ENCODE results near the gene FBXL7.

Gene FBXL7

DNA sequence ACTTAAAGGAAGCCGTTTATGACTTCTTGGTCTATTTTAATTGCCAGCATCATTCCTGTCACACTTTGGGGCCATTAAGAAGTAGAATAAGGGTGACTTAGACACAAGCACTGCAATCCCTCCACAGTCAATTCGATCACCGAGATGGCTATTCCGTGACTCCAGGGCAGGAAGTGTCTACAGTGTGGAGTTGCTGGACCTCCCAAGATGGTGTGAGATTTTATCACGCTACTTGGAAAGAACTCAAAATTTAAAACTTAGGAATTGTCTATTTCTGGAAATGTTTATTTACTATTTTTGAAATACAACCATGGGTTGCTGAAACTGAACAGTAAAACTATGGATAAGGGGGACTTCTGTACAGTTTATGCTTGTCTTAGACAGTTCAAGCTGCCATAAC lies 6.2 kb downstream of the FBXL7 start:
- no peak for FAIRE-seq

DNA sequence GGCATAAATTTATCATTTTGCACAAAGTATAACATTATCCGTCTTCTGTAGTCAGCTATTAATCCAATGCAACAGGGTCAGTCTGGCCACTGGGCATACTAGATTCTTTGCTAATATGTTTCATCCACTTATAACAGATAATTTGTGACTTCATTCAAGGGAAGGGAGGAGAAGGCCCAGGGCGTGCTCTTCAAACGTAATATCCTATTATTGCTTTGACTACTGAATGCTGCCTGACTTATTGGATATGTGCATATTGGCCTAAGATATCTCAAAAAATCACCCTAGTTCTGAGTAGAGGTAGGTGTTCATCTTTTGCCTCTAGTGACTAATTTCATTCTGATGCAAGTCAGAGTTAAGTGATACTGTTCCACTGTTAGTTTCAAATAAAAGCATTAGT lies 6.9 kb downstream of the FBXL7 start:
- FAIRE-seq, result no peak

- no peak for FAIRE-seq
Measured at GRCh38 chr5:15510092-15510491, 10.1 kb downstream of the FBXL7 start.

- no peak for FAIRE-seq
Measured at GRCh38 chr5:15510831-15511230, 10.9 kb downstream of the FBXL7 start.

DNA sequence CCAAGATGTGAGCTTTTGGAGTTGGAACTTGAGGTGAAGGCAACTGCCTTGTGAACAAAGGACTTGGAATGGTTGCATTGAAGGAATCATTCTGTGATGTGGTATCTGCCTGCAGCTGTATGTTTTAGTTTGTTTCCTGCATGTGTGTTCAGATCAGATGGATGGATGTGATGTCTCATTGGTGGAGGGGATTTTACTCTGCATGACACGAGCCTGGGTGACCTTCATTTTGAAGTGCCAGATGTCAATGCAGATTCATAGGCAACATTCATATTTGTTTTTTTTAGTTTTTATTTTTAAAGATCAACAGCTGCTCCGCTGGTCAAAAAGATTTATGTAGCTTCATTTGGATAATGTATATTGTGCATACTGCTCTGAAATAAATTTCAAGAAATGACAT lies 13.5 kb downstream of the FBXL7 start:
- no peak for FAIRE-seq

- no peak for FAIRE-seq
Measured at GRCh38 chr5:15513911-15514310, 13.9 kb downstream of the FBXL7 start.

- no peak for FAIRE-seq
Measured at GRCh38 chr5:15515229-15515628, 15.2 kb downstream of the FBXL7 start.

- FAIRE-seq, result no peak
Measured at GRCh38 chr5:15516486-15516885, 16.5 kb downstream of the FBXL7 start.

- no peak for FAIRE-seq
Measured at GRCh38 chr5:15518786-15519185, 18.8 kb downstream of the FBXL7 start.

- FAIRE-seq, result no peak
Measured at GRCh38 chr5:15520856-15521255, 20.9 kb downstream of the FBXL7 start.

DNA sequence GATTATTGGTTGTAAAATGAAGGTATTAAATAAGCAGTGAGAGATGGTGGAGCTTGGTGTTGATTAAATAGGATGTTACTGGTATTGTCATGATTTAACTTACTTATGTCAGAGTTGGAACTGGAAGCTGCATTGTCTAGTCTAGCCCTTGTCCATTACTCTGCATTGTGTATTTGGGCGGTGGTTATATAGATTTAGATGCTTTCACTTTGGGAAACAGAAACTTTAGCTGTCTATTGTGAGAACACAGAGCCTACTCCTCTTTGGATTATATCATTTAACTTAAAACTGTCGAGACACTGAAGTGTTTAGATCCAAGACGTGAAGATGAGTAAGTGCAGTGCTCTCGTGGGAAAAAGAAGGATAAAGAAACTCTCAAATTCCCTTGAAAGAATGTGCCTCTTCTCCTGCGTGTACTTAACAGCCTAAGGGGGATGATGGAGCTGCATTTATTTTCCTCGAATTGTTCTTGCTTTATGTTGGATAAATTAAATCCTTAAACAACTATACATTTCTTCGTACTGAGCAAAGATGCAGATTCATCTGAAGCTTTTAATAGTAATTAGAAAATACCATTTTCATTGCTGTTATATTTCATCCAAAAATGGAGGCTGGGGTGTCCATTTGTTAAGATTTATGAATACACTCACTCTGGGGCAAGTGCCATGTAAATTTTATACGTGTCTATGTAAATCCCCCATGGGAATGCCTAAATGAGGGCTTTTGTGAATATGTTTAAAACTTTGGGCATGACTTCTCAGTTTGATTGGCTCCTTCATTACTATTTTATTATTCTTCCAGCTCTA lies 21.6 kb downstream of the FBXL7 start:
- FAIRE-seq, result no peak

DNA sequence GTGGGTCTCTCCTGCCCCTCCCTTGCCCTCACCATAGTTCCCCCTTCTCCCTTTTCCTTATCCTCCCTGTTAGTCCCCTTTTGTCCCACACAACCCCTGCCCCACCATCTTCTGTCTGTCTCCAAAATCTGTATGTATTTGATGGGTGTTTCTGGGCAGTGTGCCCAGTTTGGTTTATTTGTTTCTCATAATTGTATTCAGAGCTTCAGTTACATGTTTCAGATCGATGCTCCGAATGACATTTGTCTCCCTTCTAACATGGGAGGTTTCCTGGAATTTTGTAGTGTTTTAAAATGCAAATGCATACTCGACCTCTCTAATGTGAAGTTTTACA lies 22.2 kb downstream of the FBXL7 start:
- FAIRE-seq, result no peak

- no peak for FAIRE-seq
Measured at GRCh38 chr5:15524712-15525111, 24.7 kb downstream of the FBXL7 start.

DNA sequence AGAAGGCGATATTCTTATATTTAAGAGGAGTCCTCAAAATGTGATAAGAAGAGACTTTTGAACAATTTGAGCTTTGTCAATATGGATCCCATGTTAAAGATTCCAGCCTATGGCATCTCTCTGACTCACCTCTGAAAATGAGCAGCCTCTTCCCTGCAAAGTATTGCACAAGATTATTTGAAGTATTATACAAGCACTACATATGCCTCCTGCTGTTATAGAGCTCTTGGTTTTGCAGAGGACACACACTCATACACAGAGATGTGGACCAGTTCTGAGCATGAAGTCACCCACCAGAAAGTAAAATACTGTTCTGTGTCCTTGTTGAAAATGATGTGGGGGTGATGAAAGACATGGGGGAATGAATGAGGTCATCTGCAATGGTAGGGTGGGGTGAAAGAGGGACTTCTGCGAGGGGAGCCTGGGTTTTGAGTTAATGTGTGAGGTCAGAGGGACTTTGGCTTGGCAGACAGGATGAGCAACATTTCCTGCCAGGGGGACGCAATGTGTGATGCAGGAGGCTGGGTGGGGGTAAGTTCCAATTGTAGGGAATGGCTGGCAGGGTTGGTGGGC lies 25.8 kb downstream of the FBXL7 start:
- FAIRE-seq, result no peak

- no peak for FAIRE-seq
Measured at GRCh38 chr5:15526413-15526812, 26.4 kb downstream of the FBXL7 start.

DNA sequence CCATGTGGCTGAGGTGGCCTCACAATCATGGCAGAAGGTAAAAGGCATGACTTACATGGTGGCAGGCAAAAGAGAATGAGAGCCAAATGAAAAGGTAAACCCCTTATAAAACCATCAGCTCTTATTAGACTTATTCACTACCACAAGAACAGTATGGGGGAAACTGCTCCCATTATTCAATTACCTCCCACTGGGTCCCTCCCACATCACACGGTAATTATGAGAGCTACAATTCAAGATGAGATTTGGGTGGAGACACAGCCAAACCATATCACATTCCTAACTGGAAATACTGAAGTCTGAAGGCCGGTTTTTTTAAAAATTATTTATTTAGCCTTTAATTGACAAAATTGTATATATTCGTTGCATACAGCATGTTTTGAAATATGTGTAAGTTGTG lies 28.5 kb downstream of the FBXL7 start:
- no peak for FAIRE-seq

DNA sequence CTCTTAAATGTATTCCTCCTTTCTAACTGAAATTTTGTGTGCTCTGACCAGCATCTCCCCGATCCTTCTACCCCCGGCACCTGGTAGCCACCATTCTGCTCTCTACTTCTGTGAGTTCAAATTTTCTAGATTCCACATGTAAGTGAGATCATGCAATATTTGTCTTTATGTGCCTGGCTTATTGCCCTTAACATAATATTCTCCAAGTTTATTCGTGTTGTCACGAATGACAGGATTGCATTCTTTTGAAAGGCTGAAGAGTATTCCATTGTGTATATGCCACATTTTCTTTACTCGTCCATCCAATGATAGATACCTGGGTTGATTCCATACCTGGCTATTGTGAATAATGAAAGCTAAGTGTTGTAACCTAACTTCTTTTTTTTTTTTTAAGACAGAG lies 29.0 kb downstream of the FBXL7 start:
- FAIRE-seq, result no peak

GRCh38 chr5:15529821-15530220 lies 29.8 kb downstream of the FBXL7 start:
- FAIRE-seq, result no peak

DNA sequence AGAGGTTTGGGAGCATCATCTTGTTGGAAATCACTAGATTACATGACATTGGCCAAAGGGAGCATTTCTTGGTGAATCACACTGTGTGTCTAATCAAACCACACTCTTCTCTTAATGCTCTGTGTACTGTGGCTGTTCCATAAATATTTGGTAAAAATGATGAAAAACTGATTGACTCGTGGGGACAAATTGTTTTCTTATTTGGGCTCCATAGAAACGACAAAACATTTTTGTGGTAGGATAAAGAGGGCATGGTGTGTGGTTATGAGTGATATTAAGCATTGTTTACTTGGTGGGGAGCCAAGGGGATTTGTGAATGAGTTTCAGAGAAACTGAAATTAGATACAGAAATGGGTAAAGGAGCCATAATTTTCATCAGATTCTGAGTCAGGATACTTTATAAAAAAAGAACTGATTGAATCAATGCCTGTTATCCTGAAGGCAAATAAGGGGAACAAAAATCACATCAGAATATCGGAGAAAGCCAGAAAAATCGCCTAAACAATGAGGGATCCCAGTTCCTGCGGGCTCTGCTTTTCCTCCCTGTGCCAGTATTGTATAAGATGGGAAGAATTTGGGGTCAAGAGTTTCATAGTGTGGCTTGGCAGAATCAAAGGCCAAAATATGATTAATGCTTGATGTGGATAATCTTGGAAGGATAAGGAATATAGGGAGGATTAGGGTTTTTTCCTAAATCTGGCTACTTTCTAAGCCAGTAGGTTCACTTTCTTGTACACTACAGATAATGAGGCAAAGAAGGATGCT lies 33.3 kb downstream of the FBXL7 start:
- FAIRE-seq, result no peak

GRCh38 chr5:15535938-15536337 lies 36.0 kb downstream of the FBXL7 start:
- no peak for FAIRE-seq

DNA sequence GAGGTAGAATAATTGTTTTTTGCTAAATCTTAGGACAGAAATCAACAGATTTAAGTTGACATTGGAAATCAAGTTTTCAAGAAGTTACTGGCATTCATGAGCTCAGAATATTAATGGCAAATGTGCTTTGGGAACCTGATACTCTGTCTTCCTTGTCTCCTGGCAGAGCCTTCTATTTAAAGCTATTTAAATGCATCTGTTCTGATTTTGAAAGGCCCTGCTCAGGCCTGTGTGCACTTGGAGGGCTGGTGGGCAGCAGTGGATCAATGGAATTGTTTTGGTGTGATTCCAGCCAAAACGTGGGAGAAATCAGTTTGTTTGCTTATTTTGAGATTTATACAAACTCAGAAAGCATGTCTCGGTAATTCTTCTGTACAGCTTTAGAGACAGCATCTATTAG lies 38.5 kb downstream of the FBXL7 start:
- FAIRE-seq, result no peak

- FAIRE-seq, result no peak
Measured at GRCh38 chr5:15539951-15540350, 40.0 kb downstream of the FBXL7 start.

GRCh38 chr5:15544039-15544438 lies 44.1 kb downstream of the FBXL7 start:
- FAIRE-seq, result no peak

DNA sequence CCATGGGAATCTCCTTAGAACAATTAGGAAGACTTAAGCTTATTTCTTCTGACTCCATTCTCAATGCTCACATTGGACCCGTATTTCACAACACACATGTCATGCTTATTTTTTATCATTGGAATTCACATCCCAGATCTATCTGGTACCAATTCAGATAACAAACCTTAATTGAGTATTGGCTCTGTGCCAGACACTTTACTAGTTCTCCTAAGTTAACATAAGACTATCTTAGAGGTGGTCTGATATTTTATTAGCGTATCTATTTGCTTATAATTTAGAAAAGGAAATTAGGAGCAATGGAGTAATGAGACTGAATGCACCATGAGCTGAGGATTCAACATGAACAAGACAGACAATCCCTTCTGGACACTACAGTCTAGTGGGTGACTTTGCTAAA lies 45.1 kb downstream of the FBXL7 start:
- no peak for FAIRE-seq

All from islet of Langerhans (tissue), 1 donor.